Measurements from ENCODE around the gene ZNF226. TPM values are rescaled to one million over a fixed set of nuclear protein-coding genes. Genes with fewer than 3 reads are reported as not detected.

ZNF226 gene
- total RNA-seq, 1 experiment from 2014 or later, result 15.3 TPM

GRCh38 chr19:44192127-44192526 is 27.2 kb downstream of the ZNF226 start:
- Histone ChIP-seq H3K9ac (ENCODE audit: extremely low read depth, insufficient read length, low read length) (no peak overlapping the region), H2BK5ac (ENCODE audit: insufficient read length, low read length) (no peak overlapping the region), H2BK120ac (ENCODE audit: low read depth, low read length, poor library complexity, severe bottlenecking) (no peak overlapping the region), H3K9me3 (ENCODE audit: control insufficient read depth, low read depth, low read length) (no peaks in the 10 kb centered on the region), H3K14ac (ENCODE audit: insufficient read depth, low read length) (no peak overlapping the region), H4K8ac (replicated peaks; ENCODE audit: insufficient read length, low read depth, low read length) (no peak overlapping the region), H2AFZ (ENCODE audit: low read length) (no peak overlapping the region), H3K18ac (ENCODE audit: insufficient read length, low read depth, low read length) (no peak overlapping the region), H3K23me2 (ENCODE audit: insufficient read length, low read depth, low read length, poor library complexity, severe bottlenecking) (no peaks in the 10 kb centered on the region), H3K79me1 (ENCODE audit: insufficient read depth, low read depth, low read length, poor library complexity, severe bottlenecking) (no peaks in the 10 kb centered on the region), H3K4me1 (ENCODE audit: insufficient read depth, low read length) (no peaks in the 10 kb centered on the region), H3K56ac (ENCODE audit: insufficient read length, low read depth, low read length) (no peak overlapping the region), H3K4me2 (ENCODE audit: insufficient read depth, insufficient read length, low read length) (no peak overlapping the region), H3K23ac (ENCODE audit: insufficient read length, low read depth, low read length) (no peak overlapping the region), H2BK20ac (ENCODE audit: low read depth, low read length, poor library complexity, severe bottlenecking) (no peak overlapping the region), H2BK15ac (ENCODE audit: low read depth, low read length) (no peak overlapping the region), H3K4ac (ENCODE audit: low read depth, low read length) (no peak overlapping the region), H4K20me1 (ENCODE audit: control insufficient read depth, insufficient read depth, insufficient read length) (no peaks in the 10 kb centered on the region), H3K27me3 (ENCODE audit: insufficient read depth, low read length) (no peaks in the 10 kb centered on the region), H3K79me2 (ENCODE audit: insufficient read depth, low read length) (no peaks in the 10 kb centered on the region), H3K27ac (ENCODE audit: insufficient read length, low read depth, low read length) (no peak overlapping the region), H4K91ac (ENCODE audit: insufficient read length, low read depth, low read length) (no peak overlapping the region), H3T11ph (ENCODE audit: low read length) (no peak overlapping the region), H2AK5ac (ENCODE audit: insufficient read length, low read length) (no peak overlapping the region), H2BK12ac (ENCODE audit: insufficient read length, low read depth, low read length) (no peak overlapping the region), H4K5ac (ENCODE audit: insufficient read length, low read depth, low read length) (no peak overlapping the region)
- Mint-ChIP-seq H3K4me3 (no peak overlapping the region), H3K4me1 (no peaks in the 10 kb centered on the region), H3K9me3 (peaks cover 49 to 61% of the 10 kb centered on the region in 2 experiments), H3K36me3 (ENCODE audit: insufficient read depth in 1 of 3, low read depth in 3 of 3) (peaks cover 0 to 2% (median 2%) of the 10 kb centered on the region in 3 experiments; a peak in 3 of 7 replicates), H3K27ac (no peak overlapping the region), H3K27me3 (ENCODE audit: low read depth) (peaks cover 11% of the 10 kb centered on the region)
- DNase-seq, result no peak
- no CpG with 5 or more reads among the region's 5 CpGs for WGBS (ENCODE audit: extremely low coverage, insufficient read length, low lambda C conversion rate)
- TF ChIP-seq CTCF (conservative IDR thresholded peaks at IDR 0.05), result no peak

Data from H9 (cell line).